Measurements from ENCODE around the gene IQSEC3.

IQSEC3 gene

GRCh38 chr12:143964-144649, 77.5 kb downstream of the IQSEC3 start:
- no peak for TF ChIP-seq CTCF (IDR thresholded peaks at IDR 0.05; ENCODE audit: low read depth, low read length)
- DNase-seq (ENCODE audit: low read depth in 2 of 2) = no peak
- no peak overlapping the region for H3K4me3 ChIP-seq (replicated peaks in 1 of 2; ENCODE audit: low read depth in 2 of 2, low read length in 2 of 2)

- H3K4me3 ChIP-seq (replicated peaks in 1 of 2; ENCODE audit: low read depth in 2 of 2, low read length in 2 of 2) = no peak overlapping the region
- no peak for TF ChIP-seq CTCF (IDR thresholded peaks at IDR 0.05; ENCODE audit: low read depth, low read length)
- DNase-seq (ENCODE audit: low read depth in 2 of 2) = no peak
Observed at GRCh38 chr12:144650-145284, 78.2 kb downstream of the IQSEC3 start.

GRCh38 chr12:145369-145960, 78.9 kb downstream of the IQSEC3 start:
- no peak for DNase-seq (ENCODE audit: low read depth in 2 of 2)
- H3K4me3 ChIP-seq (replicated peaks in 1 of 2; ENCODE audit: low read depth in 2 of 2, low read length in 2 of 2) = no peak overlapping the region
- no peak for TF ChIP-seq CTCF (IDR thresholded peaks at IDR 0.05; ENCODE audit: low read depth, low read length)

GRCh38 chr12:147242-147641, 80.7 kb downstream of the IQSEC3 start:
- TF ChIP-seq CTCF (IDR thresholded peaks at IDR 0.05; ENCODE audit: low read depth, low read length) = no peak
- no peak overlapping the region for H3K4me3 ChIP-seq (replicated peaks in 1 of 2; ENCODE audit: low read depth in 2 of 2, low read length in 2 of 2)
- DNase-seq (ENCODE audit: low read depth in 2 of 2) = no peak

GRCh38 chr12:148676-149416, 82.3 kb downstream of the IQSEC3 start:
- no peak for TF ChIP-seq CTCF (IDR thresholded peaks at IDR 0.05; ENCODE audit: low read depth, low read length)
- H3K4me3 ChIP-seq (replicated peaks in 1 of 2; ENCODE audit: low read depth in 2 of 2, low read length in 2 of 2) = no peak overlapping the region

GRCh38 chr12:151579-151978, 85.0 kb downstream of the IQSEC3 start:
- TF ChIP-seq CTCF (IDR thresholded peaks at IDR 0.05; ENCODE audit: low read depth, low read length) = no peak
- H3K4me3 ChIP-seq (replicated peaks in 1 of 2; ENCODE audit: low read depth in 2 of 2, low read length in 2 of 2) = no peak overlapping the region
- no peak for DNase-seq (ENCODE audit: low read depth in 2 of 2)

More at GRCh38 chr12:148676-149416, 82.3 kb downstream of the IQSEC3 start:
- DNase-seq (ENCODE audit: low read depth in 2 of 2) = no peak

Data from cardiac fibroblast (primary cell).